GM21723 (cell line): ENCODE measurements around the gene TNS3.

Experiments
- ATAC-seq: cut with Tn5 transposase; IDR thresholded peaks from one replicate; pipeline ENCODE4 v1.9.1; 2021; ENCODE audit warnings: mild to moderate bottlenecking, moderate library complexity; ENCODE audit not compliant: unreplicated experiment

Gene TNS3

DNA sequence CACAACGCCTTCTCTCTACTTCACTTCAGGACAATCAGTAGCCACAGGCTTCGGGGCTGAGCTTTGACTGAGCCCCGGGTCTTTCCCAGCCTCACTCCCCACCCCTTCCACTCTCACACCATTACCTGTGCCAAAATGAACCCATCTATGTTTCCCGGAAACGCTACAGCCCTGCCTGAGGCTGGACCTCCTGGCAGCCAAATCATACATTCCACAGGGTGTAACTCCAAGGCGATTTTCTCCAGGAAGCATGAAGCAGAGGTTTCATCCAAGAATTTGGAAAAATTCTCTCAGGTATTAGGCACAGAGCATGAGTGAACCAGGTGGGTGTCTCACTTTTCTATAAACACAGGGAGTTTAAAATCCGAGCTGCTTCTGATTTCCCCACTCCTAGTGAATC is 286.3 kb downstream of the TNS3 start:
- no peak for ATAC-seq

DNA sequence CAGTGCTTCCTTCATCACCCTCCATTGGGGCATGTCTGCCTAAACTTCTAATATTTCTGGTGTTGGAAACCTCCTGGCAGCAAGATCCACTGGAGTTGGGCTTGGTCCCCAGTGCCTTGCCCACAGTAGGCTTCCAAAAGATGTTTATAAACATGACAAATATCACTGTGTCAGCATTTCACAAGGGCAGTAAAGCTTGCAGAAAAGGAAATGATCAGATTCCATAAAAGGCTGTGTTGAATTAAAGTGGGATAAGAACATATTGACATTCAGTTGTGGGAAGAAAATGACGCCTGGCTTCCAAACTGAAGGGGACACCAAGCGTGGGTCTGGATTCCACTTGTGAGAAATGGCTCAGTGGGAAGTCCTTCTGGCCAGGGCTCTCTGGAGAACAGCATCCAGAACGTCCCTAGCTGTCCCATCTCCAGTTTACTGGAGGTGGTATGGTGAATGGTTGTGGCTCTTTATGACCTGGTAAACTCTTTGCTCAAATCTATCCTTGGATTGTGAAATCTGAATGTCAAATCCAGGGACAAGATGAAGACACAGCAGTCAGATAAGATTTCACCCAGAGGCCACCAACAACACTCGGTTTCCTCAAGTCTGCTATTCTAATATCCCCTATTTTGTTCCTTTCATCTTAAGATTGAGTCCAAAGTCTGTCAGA is 287.2 kb downstream of the TNS3 start:
- no peak for ATAC-seq

DNA sequence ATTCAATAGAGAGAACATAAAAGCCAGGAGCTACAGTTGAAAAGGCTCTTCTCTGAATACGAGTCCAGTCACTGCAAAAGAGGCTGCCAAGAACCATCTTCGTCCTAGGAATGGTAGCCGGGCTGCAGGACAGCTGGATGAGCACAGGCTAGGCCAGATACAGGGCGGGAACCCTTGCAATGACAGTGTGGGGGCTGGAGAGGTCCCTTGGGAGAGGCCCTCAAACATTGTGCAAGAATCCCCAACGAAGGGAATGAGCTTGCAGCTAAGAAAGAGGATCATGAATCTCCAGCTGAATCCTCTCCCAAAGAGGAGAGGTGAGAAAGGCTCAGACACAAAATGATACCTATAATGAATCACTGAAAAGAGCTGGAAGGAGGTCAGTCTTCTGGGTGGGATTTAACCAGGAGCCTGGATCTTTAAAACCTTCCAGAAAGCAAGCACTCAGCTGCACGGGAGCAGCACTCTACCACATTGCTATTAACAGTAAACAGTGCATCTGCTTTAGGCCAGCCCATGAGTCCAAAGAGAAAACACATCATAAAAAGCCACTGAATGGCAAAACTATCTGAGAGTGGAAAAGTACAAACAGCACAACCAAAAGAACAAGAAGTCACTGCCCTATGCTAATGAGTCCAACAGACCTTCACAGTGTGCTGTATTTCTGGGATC is 287.9 kb downstream of the TNS3 start:
- no peak for ATAC-seq

DNA sequence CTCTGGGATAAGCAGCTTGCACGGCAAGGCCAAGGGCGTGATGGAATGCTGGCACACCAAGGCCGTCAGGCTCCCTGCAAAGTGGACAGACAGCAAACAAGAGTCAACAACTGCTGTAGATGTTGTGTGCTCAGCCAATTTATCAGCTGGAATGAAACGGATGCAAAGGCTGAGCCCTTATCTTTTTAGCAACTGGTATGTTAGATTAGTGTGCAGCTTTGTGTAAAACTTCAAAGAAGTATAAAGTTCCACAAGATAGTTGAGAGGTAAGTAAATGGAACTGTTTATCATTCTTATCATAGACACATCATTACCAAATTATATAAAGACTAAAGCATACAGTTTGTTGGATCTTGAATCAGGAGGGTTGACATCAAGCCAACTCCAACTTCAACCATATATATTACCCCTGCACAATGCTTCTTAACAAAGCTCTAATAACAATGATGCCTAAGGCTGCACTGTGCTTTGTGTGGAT is 289.0 kb downstream of the TNS3 start:
- no peak for ATAC-seq

DNA sequence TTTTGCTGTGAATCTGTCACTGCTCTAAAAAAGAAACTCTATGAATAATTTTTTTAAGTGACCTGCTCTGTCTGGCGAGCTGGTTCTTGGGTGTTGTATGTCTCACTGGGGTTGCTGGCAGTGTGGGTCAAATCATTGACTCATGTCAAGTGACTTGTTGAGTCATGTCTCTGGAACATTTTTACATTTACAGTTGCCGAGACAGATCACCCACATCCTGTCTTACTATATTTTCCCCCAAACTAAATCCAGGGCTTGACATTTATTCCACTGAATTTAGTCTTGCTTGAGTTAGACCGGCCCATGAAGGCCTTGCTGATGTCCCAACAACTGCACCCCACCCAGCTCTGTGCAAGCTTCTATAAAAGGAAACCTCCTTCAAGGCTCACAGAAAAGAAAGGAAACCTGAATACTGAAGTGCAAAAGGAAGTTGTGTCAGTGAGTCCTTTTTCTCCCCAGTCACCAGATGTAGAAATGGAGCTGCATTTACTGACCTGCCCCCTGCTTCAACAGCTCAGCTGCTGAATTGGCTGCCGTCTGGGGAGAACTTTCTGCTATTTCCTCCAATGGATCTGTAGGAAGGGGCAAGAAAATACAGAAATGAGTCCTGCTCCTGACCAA is 290.3 kb downstream of the TNS3 start:
- ATAC-seq = peak; percentile 94

DNA sequence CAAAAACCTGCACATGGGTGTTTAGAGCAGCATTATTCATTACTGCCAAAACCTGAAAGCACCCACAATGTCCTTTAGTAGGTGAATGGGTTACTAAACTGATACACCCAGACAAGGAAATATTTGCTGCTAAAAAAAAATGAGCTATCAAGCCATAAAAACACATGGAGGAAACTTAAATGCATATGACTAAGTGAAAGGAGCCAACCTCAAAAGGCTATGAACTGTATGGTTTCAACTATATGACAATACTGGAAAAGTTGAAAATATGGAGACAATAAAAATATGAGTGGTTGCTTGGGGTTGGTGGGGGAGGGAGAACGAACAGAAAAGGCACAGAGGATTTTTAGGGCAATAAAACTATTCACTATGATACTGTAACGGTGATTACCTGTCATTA is 291.0 kb downstream of the TNS3 start:
- ATAC-seq = peak; percentile 6

DNA sequence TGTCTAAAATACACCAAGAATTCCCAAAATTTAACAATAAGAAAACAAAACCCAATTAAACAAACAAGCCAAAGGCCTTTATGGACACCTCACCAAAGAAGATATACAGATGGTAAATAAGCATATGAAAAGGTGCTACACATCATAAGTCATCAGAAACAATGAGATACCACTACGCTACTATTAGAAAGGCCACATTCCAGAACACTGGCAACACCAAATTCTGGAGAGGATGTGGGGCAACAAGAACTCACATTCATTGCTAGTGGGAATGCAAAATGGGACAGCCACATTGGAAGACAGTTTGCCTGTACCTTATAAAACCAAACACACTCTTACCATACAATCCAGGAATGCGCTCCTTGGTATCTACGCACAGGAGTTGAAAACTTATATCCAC is 291.4 kb downstream of the TNS3 start:
- no peak for ATAC-seq

DNA sequence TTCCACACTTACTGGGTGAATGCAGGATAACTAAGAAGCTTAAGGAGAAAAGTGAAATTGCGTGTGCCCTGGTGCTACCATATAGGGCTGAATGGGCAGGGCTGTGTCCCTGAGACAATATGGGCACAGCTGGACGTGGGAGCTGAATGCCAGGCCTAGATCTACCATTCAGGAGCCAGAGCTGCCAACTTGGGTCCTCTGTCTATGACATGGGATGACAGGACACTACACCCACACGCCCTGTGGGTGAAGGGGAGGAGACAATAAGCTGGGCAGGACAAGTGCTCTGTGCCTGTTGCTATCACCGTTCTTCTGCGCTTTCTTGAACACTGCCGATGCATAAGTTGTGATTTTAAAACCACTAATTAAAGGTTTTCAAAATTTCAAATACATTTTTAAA is 293.9 kb downstream of the TNS3 start:
- ATAC-seq = no peak

DNA sequence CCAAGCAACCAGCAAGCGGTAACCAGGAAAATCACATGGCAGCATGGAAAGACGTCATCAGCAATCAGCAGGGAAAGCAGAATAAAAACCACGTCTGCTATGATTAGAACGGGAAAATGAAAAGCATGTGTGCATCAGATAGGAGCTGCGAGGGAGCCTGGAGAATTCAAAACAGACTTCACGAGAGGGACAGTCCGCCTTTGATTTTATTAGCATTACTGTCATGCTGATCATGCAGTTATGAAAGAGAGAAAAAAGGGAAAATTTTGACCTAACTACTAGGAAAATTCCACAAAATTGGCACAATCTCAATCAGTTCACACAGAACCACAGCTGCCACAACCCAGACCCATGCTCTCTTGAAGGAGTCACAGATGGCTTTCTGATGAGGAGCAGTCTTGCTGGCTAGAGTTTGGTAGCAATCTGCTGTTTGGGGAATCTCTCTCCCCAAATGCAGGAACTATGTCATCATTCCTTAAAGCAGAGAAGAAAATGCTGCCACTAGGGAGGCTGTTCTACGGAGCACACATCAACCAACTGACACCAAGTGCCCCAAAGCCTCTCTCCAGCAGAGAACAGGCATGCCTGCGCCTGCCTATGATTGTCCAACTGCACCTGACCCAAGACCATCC is 295.9 kb downstream of the TNS3 start:
- ATAC-seq = no peak

DNA sequence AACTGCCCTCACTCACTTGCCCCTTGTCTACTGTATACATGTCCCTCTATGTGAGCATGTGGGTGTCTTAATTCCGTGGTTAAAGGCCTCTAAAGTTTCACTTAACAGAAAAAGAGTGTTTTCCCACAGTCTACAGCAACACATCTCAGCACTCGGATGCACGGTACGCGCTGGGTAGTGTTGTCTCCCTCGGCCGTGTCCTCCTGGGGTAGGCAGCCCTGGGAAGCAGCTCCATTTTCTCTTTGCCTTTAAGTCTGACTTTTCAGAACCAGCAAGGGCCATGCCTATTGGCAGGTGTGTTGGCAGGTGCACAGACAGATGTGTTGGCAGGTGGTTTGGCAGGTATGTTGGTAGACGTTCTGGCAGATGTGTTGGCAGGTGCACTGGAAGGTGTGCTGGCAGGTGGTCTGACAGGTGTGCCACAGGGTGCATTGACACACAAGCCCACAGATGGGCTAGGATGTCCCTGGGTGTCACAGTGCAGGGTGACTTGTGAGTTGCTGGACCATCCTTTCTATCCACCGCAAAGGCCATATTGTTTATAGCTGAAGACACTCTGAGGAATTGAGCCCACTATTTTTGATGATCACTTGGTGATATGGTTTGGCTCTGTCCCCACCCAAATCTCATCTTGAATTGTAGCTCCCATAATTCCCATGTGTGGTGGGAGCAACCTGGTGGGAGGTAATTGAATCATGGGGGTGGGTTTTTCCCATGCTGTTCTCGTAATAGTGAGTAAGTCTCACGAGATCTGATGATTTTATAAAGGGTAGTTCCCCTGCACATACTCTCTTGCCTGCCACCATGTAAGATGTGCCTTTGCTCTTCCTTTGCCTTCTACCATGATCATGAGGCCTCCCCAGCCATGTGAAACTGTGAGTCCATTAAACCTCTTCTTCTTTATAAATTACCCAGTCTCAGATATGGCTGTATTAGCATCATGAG is 296.9 kb downstream of the TNS3 start:
- no peak for ATAC-seq

DNA sequence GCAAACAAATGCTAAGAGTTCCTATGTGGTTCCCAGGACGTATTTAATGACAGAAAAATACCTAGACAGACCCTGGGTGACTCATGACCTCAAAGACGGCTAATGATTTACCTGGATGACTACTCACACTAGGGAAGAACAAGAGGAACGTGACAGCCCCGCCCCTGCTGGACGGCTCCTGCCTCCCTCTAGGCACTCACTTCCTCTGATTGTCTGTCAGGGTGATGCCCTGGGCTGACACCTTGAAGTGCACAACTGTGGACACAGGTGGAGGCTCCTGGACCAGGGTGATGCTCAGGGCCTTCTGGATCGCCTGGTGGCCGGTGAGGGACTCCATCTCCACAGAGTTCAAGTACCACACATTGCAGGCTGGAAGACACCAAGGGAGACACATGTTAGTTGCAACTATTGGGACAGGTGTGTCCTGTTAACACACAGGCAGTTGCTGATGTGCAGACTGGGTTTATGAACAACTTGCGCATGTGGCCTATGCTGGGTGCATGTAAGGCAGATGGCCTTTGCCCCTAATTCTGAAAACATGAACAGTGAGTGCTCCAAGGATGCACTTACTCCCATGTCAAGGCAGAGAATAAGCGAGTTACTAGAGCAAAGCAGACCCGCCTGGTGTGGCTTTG is 298.3 kb downstream of the TNS3 start:
- ATAC-seq = no peak

DNA sequence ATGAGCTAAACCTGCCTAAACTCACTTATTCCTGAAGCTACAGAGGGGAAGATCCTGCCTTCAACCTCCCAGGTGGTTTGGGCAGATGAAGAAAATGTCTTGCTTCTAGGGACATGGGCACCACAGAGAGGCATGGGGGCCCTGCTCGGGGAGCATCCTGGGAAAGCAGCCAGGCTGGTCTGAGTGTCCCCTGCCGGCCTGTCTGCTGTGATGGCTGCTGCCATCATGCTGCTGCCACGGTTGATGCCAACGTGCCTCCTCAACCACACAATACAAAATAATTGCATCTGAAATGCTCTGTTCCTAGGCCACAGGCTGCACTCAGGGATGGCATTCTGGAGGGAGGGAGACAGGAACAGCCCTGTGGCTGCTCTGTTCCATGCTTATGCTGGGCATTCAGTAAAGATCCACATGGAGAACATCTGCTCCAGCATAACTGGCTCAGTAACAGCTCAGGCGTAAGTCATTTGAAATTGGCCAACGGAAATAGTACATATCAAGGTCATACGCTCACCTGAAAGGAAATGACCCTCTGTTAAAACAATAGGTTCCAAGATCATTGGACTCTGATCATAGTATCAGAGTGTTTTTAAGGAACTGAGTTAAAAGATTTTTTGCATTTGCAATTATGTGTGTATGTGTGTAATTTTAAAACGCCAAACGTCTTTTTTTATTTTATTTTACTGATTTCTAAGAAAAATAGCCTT is 299.0 kb downstream of the TNS3 start:
- ATAC-seq = no peak

DNA sequence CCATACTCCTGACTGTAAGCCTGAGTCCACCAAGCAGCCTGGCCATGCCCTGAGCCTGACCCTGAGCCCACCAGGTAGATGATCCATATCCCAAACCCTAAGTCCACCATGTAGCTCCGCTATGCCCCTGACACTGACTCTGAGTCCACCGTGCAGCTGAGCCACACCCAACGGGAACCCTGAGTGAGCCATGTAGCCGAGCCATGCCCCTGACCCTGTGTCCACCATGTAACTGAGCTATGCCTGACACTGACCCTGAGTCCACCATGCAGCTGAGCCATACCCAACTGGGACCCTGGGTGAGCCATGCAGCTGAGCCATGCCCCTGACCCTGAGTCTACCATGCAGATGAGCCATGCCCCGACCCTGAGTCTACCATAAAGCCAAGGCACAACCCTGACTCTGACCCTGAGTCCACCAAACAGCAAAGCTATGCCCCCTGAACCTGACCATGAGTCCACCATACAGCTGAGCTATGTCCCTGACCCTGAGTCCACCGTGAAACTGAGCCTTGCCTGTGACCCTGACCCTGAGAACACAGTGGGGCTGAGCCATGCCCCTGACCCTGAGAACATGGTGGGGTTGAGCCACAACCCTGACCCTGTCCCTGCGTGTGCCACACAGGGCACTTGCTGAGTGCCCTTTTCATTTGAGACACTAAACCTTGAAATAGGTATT is 299.8 kb downstream of the TNS3 start:
- no peak for ATAC-seq

DNA sequence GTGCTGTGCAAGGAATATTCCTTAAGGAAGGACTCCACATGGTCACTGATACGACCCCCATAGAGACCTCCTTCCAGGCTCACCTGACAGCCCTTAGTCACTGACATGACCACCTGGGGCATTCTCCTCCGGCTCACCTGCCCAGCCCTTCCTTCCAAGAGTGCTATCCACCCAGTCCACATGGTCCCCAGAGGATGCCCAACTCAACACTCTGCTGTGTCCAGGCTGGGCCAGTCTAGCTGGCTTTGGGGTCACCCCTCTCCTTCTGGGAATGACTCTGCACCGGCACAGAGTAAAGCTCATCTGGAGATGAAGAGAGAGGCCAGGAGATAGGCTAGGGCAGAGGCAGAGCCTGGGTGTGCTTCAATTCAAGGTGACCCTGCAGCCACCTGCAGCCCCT is 300.8 kb downstream of the TNS3 start:
- no peak for ATAC-seq

DNA sequence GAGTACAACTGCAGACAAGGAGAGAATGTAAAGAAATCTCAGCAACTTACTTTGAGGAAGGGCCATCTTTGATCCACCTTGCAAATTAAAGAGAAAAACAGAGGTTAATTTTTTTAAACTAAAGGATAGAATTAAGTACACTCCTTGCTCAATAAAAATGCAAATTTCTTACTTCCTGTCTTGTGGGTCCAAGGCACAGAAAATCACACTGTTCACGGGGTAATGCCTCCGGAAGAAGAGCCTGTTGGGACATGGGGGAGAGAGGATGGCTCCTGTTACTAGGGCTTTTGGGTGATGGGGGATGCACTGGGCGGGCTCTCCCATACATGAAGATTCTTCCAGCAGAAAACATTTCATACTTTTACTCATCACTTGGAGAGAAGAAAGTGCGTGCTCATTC is 301.8 kb downstream of the TNS3 start:
- no peak for ATAC-seq

DNA sequence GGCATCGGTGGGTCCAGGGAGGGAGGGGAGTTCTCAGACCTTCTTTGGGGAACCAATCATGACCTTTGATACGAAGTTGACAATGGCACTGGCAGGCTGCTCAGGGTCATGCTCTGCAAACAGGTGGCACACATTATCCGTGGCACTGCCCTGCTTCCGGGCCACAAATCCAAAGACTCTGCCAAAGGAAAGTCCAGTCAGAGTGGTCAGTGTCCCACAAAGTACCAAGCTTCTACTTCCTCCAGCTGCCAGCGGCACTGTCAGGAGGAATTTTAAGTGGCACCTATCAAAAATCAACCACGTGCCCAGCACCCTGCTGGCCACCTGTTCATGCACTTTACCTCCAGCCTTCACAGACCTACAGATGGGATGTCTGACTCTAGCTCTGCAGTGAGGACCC is 303.9 kb downstream of the TNS3 start:
- ATAC-seq = no peak

DNA sequence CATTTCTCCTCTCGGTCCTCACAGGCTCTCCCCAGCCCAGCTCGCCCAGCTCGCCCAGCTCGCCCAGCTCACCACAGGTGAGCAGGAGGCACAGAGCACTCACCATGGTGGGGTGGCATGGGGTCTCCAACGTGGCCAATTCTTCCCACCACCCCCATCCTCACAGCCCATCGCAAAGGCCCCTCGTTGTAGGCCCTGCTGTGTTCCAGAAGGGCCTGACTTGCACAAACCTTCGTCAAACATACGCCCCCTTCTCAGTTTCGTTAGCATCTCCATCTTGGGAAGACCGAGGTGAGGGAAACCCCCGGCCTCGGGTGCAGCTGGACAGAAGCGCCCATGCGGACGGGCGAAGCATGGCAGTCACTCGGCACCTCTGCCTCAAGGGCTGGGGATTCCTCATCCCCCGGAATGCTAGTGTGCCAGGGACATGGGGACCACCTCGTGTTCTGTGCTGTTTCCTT is 304.6 kb downstream of the TNS3 start:
- no peak for ATAC-seq

DNA sequence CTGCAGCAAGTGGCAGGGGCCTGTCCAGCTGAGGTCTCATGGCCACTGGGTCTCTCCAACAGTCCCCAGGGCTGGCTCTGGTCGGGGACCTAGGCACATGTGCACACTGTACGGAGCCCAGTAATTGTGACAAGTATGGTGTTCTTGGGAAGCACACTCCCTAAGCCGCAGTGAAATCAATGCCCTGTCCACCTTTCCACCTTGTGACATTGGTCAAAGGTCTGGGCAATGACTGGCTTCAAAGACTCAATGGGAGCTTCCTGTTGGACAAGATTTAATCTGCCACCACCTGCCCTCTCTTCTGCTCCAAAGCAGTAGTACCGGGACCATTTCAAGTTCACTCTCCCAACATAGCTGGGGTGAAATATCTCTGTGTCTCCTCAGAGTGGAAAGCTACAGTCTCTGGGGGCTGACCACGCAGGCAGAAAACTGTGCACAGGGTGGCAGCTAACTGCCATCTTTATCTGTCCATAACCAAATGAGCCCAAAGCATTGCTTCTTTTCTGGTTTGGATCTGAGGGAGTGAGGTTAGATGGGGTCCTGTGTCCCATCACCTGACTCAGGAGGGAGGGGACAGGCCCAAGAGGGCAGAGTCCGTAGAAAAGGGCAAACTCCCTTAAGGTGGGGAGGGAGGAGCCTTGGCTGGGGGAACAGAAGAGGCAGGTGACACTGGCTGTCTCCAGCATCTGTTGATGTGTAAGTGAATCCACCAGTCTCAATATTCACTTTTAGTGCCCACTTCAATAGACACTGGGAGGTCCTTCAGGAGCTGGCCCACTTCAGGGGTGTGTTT is 307.7 kb downstream of the TNS3 start:
- ATAC-seq = no peak
